Stimulated activated CD4-positive, alpha-beta T cell treated with anti-CD3 and anti-CD28 coated beads, TNF-alpha, amount 100 ng/mL, for 24 hours (primary cell): Measurements from ENCODE around the gene TMEM125.

Source experiments
- DNase-seq, 3 experiments: peaks; one replicate each; pipeline ENCODE4 v3.0.0-alpha.2; 2020; ENCODE audit warnings: low read depth in 3 of 3

Gene TMEM125

GRCh38 chr1:43293176-43293575 lies 23.4 kb downstream of the TMEM125 start:
- DNase-seq = no peak

- DNase-seq = no peak
Measured at GRCh38 chr1:43293896-43294760, 24.3 kb downstream of the TMEM125 start.

DNA sequence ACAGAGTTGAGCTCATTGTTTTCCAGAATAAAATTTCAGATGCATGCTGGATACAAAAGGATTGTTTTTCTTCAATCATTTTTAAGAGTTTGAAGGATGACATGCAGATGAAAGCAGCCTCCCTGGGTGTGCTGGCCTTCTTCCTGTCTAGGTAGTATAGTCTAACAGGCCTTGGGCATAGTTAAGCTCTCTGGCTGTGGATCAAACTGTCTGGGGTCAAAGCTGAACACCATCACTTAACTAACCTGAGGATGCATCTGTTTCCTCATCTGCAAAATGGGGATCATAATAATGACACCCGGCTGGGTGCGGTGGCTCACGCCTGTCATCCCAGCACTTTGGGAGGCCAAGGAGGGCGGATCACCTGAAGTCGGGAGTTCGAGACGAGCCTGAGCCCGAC lies 25.0 kb downstream of the TMEM125 start:
- no peak for DNase-seq

- no peak for DNase-seq
Measured at GRCh38 chr1:43296207-43296606, 26.4 kb downstream of the TMEM125 start.

DNA sequence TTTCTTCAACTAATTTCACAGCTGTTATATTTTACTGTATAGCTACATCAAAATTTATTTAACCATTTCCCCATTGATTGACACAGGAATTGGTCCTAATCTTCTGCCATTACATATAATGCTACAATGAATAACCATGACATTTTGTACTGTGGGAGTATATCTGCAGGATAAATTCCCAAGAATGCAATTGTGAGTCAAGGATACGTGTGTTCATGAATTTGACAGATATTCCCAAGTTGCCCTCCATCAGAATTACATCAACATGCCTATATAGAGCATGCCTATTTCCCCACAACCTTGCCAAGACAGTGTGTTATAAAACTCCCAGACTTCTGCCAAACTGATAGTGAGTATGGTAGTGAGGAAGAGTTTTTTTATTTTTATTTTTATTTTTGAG lies 28.3 kb downstream of the TMEM125 start:
- DNase-seq = no peak

GRCh38 chr1:43299101-43299500 lies 29.3 kb downstream of the TMEM125 start:
- DNase-seq = no peak

DNA sequence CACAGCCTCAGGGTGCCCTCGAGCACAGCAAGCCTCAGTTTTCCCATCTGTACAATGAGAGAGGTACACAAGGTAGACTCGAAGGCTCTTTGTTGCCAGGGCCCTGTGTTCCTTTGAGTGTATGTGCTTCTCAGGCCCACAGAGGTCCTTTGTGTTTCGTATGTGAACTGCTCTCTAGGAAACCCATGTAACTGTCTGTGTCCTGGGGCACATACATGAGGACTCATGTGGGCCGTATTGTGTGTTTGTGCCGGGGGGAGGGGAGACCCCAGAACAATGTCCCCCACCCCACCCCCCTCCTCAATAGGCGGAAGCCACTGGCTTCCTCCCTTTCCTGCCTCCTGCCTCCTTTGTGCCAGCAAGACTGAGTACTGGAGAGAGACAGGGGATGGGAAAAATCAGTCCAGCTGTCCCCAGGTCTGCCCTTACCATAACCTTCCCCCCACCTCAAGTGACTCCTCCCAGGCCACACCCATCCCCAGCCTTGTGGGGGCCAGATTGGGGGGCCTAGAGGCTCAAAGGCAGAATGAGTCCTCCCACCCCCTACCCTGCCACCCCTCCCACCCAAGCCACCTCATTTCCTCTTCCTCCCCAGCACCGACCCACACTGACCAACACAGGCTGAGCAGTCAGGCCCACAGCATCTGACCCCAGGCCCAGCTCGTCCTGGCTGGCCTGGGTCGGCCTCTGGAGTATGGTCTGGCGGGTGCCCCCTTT lies 30.8 kb downstream of the TMEM125 start, which contains the start of gene TIE1:
Gene TIE1 (plus strand): TSS at position 605 of the 717 bp plus-strand sequence. CDS start 90 bp downstream, at position 695.
- DNase-seq = no peak

- no peak for DNase-seq
Measured at GRCh38 chr1:43302201-43302600, 32.4 kb downstream of the TMEM125 start.

GRCh38 chr1:43302721-43303470 lies 33.1 kb downstream of the TMEM125 start:
- DNase-seq = no peak

DNA sequence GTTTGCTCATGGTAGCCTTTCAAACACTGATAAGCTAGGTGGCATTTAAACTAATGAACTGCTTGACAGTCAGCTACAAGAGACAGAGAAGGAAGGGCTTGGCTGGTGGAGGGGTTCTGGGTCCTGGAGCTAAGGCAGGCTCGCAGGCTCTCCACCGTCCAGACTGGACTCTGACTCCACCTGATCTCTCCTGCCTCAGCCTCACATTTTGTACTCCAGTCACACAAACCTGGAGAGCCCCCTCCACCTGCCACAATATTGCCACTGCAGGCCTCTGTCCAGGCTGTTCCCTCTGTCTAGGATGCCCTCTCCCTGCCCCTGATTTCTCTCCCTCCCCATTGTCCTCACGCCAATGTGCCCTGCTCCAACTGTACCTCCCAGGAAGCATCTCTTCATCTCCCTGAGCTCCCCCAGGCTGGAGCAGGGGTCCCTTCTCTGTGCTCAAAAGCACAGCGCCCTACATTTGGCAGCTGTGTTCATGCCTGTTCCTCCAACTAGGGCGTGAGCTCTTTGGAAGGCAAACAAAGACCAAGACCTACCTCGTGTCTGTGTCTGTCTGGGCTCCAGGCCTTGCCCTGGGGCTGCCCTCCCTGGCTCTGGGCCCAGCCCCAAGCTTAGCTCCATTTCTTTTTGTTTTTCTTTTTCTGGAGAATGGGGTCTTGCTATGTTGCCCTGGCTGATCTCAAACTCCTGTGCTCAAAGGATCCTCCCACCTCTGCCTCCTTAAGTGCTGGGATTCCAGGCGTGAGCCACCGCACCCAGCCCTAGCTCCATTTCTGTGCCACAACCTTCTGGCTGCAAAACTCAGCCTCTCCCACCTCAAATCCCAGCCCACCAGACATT lies 33.9 kb downstream of the TMEM125 start:
- DNase-seq = no peak

DNA sequence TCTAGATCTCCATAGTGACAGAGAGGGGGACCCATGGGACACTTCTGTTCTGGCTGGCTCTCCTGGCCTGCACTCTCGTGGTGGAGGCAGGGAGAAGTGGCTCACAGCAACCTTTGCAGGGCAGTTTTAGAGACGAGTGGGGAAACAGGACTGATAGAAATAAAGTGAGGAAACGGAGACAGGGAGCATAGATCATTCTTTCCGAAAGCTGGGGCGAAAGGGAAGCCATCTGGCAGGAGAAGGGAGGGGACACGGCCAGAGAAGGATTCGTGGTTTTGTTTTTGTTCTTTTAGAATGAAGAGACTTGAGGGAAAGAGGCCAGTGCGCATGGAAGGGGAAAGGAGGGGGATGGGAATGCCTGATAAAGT lies 34.5 kb downstream of the TMEM125 start:
- no peak for DNase-seq

- DNase-seq = no peak
Measured at GRCh38 chr1:43304771-43305300, 35.1 kb downstream of the TMEM125 start.

DNA sequence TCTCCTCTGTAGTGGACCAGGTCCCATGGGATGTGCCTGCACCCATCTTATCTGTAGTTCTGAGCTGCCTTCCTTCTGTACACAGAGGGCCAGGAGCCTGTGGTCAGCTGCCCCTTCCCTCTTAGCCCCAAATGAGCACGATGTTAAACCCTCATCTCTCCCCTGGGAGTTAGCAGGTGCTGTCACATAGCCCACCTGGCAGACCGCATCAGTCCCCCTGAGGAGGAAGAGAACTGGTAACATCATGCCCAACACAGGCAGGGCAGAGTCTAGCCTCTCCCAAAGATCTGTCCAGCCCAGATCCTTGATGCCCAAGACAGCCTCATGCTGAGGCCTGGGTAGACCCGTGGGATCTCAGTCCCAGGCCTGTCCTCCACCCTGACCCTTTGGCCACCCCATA lies 35.7 kb downstream of the TMEM125 start:
- DNase-seq = no peak

DNA sequence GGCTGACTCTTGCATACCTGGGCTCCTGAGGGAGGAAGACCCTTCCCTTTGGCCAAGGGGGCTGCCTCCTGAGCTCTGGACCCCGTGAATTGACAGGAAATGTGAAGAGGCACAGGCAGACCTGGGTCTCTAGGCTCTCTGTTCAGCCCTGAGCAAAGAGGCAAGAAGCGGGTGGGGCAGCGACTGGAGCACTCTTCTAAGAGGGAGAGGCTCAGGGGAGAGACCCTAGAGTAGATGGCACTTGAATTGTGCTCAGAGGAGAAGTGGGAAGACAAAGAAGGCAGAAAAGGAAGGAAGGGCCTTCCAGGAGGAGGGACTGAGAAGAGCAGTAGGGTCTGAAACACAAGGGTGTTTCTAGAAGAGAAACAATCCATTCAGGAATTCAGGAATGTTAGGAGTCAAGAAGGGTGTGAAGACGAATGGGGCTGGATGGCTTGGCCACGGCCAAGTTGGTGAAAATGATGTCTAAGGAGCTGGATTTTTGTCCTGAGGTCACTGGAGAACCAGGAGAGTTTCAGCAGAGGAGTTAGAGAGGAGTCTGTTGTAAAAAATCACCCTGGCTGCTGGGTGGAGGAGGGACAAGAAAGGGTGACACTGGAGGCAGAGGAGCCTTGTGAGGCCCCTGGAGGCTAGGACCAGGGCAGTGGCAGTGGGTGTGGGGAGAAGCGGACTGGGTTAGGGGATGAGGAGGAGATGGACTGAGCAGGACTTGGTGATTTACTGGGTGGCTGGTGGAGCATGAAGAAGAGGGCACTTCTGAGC lies 36.3 kb downstream of the TMEM125 start:
- DNase-seq = no peak

- no peak for DNase-seq
Measured at GRCh38 chr1:43306688-43307457, 37.1 kb downstream of the TMEM125 start.

- no peak for DNase-seq
Measured at GRCh38 chr1:43307458-43308158, 37.8 kb downstream of the TMEM125 start.

GRCh38 chr1:43308635-43309404 lies 39.0 kb downstream of the TMEM125 start:
- no peak for DNase-seq

- DNase-seq = no peak
Measured at GRCh38 chr1:43309405-43310025, 39.7 kb downstream of the TMEM125 start.
